GM03348 (cell line): ENCODE results near the gene RBM12.
"Not testable (repeated sequence)": the region's sequence is repeated elsewhere in the genome, so short reads cannot be mapped to it uniquely, and the experiment has no call there.

Source experiments
- DNase-seq: peaks from one replicate; pipeline ENCODE4 v3.0.0; 2012; ENCODE audit warnings: low spot score

RBM12 gene, protein sequence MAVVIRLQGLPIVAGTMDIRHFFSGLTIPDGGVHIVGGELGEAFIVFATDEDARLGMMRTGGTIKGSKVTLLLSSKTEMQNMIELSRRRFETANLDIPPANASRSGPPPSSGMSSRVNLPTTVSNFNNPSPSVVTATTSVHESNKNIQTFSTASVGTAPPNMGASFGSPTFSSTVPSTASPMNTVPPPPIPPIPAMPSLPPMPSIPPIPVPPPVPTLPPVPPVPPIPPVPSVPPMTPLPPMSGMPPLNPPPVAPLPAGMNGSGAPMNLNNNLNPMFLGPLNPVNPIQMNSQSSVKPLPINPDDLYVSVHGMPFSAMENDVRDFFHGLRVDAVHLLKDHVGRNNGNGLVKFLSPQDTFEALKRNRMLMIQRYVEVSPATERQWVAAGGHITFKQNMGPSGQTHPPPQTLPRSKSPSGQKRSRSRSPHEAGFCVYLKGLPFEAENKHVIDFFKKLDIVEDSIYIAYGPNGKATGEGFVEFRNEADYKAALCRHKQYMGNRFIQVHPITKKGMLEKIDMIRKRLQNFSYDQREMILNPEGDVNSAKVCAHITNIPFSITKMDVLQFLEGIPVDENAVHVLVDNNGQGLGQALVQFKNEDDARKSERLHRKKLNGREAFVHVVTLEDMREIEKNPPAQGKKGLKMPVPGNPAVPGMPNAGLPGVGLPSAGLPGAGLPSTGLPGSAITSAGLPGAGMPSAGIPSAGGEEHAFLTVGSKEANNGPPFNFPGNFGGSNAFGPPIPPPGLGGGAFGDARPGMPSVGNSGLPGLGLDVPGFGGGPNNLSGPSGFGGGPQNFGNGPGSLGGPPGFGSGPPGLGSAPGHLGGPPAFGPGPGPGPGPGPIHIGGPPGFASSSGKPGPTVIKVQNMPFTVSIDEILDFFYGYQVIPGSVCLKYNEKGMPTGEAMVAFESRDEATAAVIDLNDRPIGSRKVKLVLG

DNA sequence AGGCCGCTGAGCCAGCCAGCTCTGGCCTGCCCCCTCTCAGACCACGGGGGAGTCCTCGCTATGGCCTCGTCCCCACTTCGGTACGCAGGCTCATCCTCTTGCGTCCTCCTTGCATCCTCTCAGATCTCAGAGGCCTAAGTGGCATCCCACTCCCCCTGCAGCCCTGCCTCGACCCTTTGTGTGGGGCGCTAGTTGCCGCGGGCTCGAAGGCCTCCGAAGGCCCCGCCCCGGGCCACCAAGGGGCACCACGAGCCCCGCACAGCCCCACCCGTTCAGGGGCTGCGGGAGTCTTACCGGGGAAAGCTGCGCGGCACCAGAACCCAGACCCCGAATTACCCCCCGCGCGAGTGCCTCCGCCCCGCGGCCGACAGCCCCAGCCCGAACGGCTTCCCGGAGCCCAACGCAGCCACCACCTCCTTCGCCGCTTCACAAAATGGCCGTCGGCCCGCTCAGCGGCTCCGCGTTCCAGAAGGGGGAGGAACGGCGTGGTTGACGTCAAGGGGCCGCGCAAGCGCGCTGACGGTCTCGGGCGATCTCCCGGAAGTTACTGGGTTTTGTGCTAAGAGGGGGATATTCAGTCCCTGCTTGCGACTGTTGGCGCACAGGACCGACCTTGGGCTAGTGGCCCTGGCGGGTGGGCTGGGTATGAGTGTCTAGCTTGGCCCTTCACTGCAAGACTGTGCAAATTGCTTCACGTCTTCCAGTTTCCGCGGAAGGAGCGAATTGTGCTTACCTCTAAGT lies at the start of gene RBM12, which contains the start of gene CPNE1:
Gene RBM12 (minus strand): TSS at position 435 of the 741 bp plus-strand sequence. CDS start 9,578 bp downstream, outside the sequence.
Gene CPNE1 (minus strand): TSS at position 435 of the 741 bp plus-strand sequence. CDS start 31,977 bp downstream, outside the sequence.
- DNase-seq: peak; percentile 99

DNA sequence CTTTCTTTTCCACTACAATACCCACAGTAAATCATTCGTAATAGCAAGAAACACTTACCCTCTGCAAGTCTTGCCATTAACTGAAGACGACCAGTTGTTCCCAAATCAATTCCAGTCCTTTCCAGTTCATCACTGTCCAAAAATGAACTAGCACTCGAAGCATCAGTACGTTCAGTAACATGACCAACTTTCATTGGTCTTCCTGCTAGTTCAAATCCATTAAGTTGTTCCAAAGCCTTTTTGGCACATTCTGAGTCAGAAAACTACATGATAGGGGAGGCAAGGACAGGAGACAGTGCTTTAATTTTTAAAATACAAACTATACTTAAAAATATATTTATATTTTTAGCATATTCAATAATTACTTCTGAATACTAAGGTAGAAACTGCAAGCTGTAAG lies 49.4 kb upstream of the RBM12 start:
- no peak for DNase-seq

DNA sequence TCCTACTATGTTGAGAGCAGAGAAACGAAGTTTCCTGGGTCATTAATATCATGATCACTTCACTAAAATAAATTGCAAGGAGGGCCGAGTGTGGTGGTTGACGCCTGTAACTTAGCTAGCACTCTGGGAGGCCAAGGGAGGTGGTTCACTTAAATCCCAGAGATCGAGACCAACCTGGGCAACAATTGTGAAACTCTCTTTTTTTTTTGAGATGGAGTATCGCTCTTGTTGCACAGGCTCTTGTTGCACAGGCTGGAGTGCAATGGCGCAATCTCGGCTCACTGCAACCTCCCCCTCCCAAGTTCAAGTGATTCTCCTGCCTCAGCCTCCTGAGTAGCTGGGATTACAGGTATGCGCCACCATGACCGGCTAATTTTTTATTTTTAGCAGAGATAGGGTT lies 48.4 kb upstream of the RBM12 start:
- not testable (repeated sequence) for DNase-seq

DNA sequence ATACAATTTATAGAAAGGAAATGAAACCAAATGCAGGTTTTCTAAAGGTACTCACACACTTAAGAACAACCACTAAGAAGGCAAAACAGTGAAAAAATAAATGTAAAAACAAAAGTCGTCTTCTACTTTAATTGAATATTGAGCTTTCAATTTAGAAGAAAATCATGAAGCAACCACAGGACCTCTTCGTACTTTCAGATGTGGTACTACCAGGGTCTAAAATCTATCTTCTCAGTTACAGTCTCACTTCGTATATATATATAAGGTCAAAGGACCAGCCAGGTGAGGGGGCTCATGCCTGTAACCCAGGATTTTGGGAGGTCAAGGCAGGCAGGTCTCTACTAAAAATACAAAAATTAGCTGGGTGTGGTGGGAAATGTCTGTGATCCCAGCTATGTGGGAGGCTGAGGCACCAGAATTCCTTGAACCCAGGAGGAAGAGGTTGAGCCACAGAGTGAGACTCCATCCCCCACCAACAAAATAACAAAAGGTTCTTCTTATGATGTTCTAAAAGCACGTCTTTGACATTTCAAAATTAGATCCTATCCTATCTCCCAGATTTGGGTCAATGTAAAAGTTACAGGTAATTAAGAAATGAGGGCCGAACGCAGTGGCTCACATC lies 47.0 kb upstream of the RBM12 start:
- DNase-seq: no peak

DNA sequence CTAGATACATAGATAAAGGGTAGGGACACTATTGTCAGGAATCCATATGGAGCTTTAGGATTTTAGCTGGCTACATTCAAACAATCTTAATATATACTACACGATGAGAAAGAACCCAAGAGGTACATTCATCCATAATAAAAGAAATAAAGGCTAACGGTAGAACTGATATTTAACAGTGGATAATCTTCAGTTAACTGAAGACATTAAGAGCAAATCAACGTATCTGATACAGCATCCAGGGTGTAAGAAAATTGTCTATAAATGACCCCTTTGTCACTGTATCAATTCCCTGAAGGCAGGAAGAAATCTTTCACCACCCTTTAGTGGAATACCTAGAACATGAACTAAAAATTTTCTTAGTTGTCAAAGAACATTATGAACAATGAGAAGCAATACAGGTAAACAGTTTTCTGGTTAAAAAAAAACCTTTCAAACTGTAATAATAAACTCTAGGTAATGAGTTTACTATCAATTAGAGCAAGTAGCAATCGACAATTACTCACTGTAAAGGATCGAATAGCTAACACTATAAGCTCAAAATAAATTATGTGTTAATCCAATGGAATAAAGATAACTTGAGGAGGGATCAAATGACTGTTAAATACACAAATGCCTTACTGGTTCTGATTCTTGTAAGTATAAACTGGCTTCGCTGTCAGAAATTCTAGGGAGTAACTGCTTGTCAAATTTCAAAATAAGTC lies 46.3 kb upstream of the RBM12 start:
- no peak for DNase-seq

- DNase-seq: no peak
Observed at GRCh38 chr20:35710039-35710438, 45.3 kb upstream of the RBM12 start.

DNA sequence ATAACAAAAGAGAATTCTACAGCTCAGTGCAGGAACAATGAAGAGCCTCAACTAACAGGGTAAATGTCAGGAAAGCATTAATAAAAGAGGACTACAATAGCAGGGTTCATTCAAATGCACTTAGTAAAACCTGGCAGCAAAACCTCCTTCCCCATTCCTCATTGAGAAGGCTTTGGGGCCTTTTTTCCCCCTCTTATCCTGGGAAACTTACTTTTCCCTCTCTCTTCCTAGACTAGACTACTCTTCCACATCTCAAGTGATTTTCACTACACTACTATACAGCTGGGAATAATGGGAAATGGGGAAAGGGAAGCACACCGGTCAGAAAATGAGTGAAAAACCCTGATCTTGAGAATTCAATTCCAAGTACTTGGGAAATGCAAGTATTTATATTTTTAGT lies 44.6 kb upstream of the RBM12 start:
- DNase-seq: no peak

DNA sequence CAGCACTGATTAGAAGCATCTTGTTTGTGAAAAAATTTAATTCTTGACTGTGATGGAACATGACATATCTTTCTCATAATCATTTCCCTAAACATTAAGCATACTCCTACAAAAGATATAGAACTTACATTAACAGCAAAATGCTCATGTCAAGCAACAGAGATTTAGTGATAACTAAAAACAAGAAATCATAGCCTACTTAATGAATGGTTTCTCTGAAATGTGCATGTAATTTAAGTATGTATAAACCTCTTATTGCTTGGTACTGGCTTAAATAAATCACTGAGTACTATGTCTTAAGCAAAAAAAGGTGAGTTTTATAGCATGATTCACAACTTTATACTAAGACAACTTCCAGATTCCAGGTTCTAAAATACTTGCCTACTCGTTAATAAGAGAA lies 43.8 kb upstream of the RBM12 start:
- no peak for DNase-seq

- not testable (repeated sequence) for DNase-seq
Observed at GRCh38 chr20:35706591-35707529, 42.2 kb upstream of the RBM12 start.

DNA sequence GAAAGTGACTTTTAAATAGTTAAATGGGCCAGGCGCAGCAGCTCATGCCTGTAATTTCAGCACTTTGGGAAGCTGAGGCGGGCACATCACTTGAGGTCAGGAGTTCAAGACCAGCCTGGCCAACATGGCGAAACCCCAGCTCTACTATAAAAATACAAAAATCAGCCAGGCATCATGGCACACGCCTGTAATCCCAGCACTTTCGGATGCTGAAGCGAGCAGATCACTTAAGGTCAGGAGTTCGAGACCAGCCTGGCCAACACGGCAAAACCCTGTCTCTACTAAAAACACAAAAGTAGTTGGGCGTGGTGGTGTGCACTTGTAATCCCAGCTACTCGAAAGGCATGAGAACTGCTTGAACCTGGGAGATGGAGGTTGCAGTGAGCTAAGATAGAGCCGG lies 41.2 kb upstream of the RBM12 start:
- not testable (repeated sequence) for DNase-seq

- DNase-seq: no peak
Observed at GRCh38 chr20:35704514-35705261, 40.0 kb upstream of the RBM12 start.

DNA sequence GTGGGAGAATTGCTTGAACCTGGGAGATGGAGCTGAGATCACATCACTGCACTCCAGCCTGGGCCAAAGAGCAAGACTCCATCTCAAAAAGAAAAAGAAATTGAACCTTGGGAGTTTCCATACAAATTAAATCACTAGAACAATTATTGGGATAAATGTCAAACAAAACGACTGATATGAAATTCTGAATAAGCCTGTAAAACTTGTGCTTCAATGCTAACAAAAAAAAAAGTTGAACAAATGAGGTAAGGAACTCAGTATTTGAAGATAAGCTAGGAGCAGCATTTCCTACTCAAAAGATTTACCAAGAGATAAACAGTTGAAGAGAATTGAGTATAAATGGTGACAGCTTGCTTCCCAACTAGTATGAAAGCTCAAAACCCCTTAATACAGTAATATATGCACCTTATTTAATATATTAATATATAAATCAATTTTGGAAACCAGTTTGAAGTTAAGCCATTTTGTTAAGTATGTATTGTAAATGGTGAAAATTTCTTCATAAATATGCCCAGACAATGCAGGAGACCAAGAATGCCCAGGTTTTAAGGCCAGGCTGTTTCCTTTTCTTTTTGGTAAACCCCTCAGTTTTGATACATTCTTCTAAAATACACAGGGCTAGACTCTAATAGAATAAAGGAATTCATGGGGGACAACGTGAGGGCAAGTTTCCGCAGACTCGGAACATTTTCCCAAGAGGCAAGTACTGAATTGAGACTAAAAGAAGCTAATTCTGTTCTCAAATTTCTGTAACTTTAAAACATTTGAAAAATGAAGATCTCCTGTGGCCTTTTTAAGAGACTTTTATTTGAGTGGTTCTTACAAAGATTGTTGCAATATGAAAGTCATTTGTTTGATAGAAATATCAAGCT lies 38.4 kb upstream of the RBM12 start:
- DNase-seq: no peak

- peak; percentile 36 for DNase-seq
Observed at GRCh38 chr20:35702051-35702823, 37.5 kb upstream of the RBM12 start.

- peak; percentile 7 for DNase-seq
Observed at GRCh38 chr20:35700625-35701148, 36.0 kb upstream of the RBM12 start.

DNA sequence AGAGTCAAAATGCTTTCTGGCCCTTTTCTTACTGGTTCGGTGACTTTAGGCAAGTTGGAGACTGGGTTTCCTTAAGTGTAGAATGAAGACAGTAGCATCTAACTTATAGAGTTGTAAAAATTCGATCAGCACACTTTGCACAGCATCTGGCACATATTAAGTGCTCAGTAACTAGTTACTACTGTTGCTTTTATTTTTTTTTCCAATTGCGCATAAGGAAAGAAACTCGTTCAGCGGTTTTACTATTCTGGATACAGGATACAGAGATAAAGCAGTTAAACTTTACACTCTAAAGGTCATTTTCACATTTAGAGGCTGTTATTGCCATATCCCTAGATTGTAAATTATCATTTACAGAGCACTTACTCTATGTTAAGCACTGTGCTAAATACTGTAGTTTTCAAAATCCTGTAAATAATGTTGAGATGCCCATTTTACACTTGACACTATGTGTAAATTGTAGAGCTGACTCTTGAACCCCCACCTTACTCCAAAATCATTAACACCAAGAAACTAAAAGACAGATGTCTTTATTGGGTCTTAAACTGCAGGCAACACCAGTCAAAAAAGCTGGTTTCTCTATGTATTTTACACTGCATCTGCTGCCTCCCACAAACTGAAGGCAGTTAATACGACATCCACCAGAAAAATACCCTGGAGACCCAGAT lies 35.4 kb upstream of the RBM12 start:
- DNase-seq: no peak
